Activated naive CD4-positive, alpha-beta T cell treated with anti-CD3 and anti-CD28 coated beads, Interleukin-2, amount 50 U/mL, for 24 hours (primary cell): ENCODE data around the gene NEK2.
"Not testable (repeated sequence)": the region's sequence is repeated elsewhere in the genome, so short reads cannot be mapped to it uniquely, and the experiment has no call there.

Source experiments
- H3K27ac Mint-ChIP-seq: one replicate; pipeline ENCODE4 v1.8.0; 2021; ENCODE audit warnings: mild to moderate bottlenecking, mixed read lengths
- H3K27me3 Mint-ChIP-seq: one replicate; pipeline ENCODE4 v1.8.0; 2021; ENCODE audit warnings: mixed read lengths
- H3K36me3 Mint-ChIP-seq: one replicate; pipeline ENCODE4 v1.8.0; 2021; ENCODE audit warnings: mixed read lengths
- H3K4me1 Mint-ChIP-seq: one replicate; pipeline ENCODE4 v1.8.0; 2021; ENCODE audit warnings: mixed read lengths
- H3K4me3 Mint-ChIP-seq: one replicate; pipeline ENCODE4 v1.8.0; 2021; ENCODE audit warnings: mild to moderate bottlenecking, mixed read lengths
- H3K9me3 Mint-ChIP-seq: one replicate; pipeline ENCODE4 v1.8.0; 2021; ENCODE audit warnings: mixed read lengths

NEK2 gene

GRCh38 chr1:211634461-211634860, 41.0 kb downstream of the NEK2 start:
- Mint-ChIP-seq H3K36me3 (no peaks in the 10 kb centered on the region), H3K27me3 (no peaks in the 10 kb centered on the region), H3K4me1 (no peaks in the 10 kb centered on the region), H3K27ac (no peak overlapping the region), H3K4me3 (no peak overlapping the region), H3K9me3 (no peaks in the 10 kb centered on the region)

GRCh38 chr1:211633524-211633846, 41.9 kb downstream of the NEK2 start:
- Mint-ChIP-seq H3K4me1 (no peaks in the 10 kb centered on the region), H3K9me3 (no peaks in the 10 kb centered on the region), H3K27ac (no peak overlapping the region), H3K4me3 (no peak overlapping the region), H3K27me3 (no peaks in the 10 kb centered on the region), H3K36me3 (no peaks in the 10 kb centered on the region)

GRCh38 chr1:211632808-211633523, 42.5 kb downstream of the NEK2 start:
- no peak overlapping the region for H3K27ac Mint-ChIP-seq
- no peaks in the 10 kb centered on the region for H3K36me3 Mint-ChIP-seq
- H3K4me3 Mint-ChIP-seq: no peak overlapping the region
- no peaks in the 10 kb centered on the region for H3K9me3 Mint-ChIP-seq
- H3K4me1 Mint-ChIP-seq: no peaks in the 10 kb centered on the region
- no peaks in the 10 kb centered on the region for H3K27me3 Mint-ChIP-seq

GRCh38 chr1:211632117-211632807, 43.2 kb downstream of the NEK2 start:
- H3K27me3 Mint-ChIP-seq: no peaks in the 10 kb centered on the region
- no peaks in the 10 kb centered on the region for H3K4me1 Mint-ChIP-seq
- no peaks in the 10 kb centered on the region for H3K9me3 Mint-ChIP-seq
- no peak overlapping the region for H3K4me3 Mint-ChIP-seq
- H3K36me3 Mint-ChIP-seq: no peaks in the 10 kb centered on the region
- H3K27ac Mint-ChIP-seq: no peak overlapping the region

- Mint-ChIP-seq H3K4me1 (no peaks in the 10 kb centered on the region), H3K36me3 (no peaks in the 10 kb centered on the region), H3K4me3 (no peak overlapping the region), H3K9me3 (no peaks in the 10 kb centered on the region), H3K27ac (no peak overlapping the region), H3K27me3 (no peaks in the 10 kb centered on the region)
These were observed 44.3 kb downstream of the NEK2 start for GRCh38 chr1:211631168-211631567.

- H3K4me3 Mint-ChIP-seq: no peak overlapping the region
- H3K4me1 Mint-ChIP-seq: no peaks in the 10 kb centered on the region
- no peaks in the 10 kb centered on the region for H3K36me3 Mint-ChIP-seq
- H3K9me3 Mint-ChIP-seq: no peaks in the 10 kb centered on the region
- H3K27ac Mint-ChIP-seq: no peak overlapping the region
- H3K27me3 Mint-ChIP-seq: no peaks in the 10 kb centered on the region
These were observed 45.0 kb downstream of the NEK2 start for GRCh38 chr1:211630236-211631081.

GRCh38 chr1:211628417-211628816, 47.0 kb downstream of the NEK2 start:
- no peaks in the 10 kb centered on the region for H3K9me3 Mint-ChIP-seq
- no peak overlapping the region for H3K27ac Mint-ChIP-seq
- no peaks in the 10 kb centered on the region for H3K36me3 Mint-ChIP-seq
- H3K4me3 Mint-ChIP-seq: no peak overlapping the region
- no peaks in the 10 kb centered on the region for H3K27me3 Mint-ChIP-seq
- peaks cover 5% of the 10 kb centered on the region for H3K4me1 Mint-ChIP-seq

- Mint-ChIP-seq H3K9me3 (no peaks in the 10 kb centered on the region), H3K4me1 (peaks cover 6% of the 10 kb centered on the region), H3K27ac (no peak overlapping the region), H3K36me3 (no peaks in the 10 kb centered on the region), H3K4me3 (no peak overlapping the region), H3K27me3 (no peaks in the 10 kb centered on the region)
These were observed 48.2 kb downstream of the NEK2 start for GRCh38 chr1:211627259-211627658.

GRCh38 chr1:211625866-211626265, 49.6 kb downstream of the NEK2 start:
- H3K9me3 Mint-ChIP-seq, H3K4me1 Mint-ChIP-seq, H3K27ac Mint-ChIP-seq, H3K4me3 Mint-ChIP-seq, H3K27me3 Mint-ChIP-seq, H3K36me3 Mint-ChIP-seq: not testable (repeated sequence)

GRCh38 chr1:211625040-211625439, 50.4 kb downstream of the NEK2 start:
- Mint-ChIP-seq H3K36me3 (no peaks in the 10 kb centered on the region), H3K4me1 (peaks cover 6% of the 10 kb centered on the region), H3K27me3 (no peaks in the 10 kb centered on the region), H3K4me3 (no peak overlapping the region), H3K9me3 (no peaks in the 10 kb centered on the region), H3K27ac (no peak overlapping the region)

- peaks cover 6% of the 10 kb centered on the region for H3K4me1 Mint-ChIP-seq
- peak overlapping the region; percentile 11 for H3K27ac Mint-ChIP-seq
- H3K9me3 Mint-ChIP-seq: no peaks in the 10 kb centered on the region
- H3K4me3 Mint-ChIP-seq: no peak overlapping the region
- no peaks in the 10 kb centered on the region for H3K36me3 Mint-ChIP-seq
- H3K27me3 Mint-ChIP-seq: no peaks in the 10 kb centered on the region
These were observed 51.9 kb downstream of the NEK2 start for GRCh38 chr1:211623515-211623914.

- Mint-ChIP-seq H3K4me3 (no peak overlapping the region), H3K27me3 (no peaks in the 10 kb centered on the region), H3K36me3 (no peaks in the 10 kb centered on the region), H3K9me3 (no peaks in the 10 kb centered on the region), H3K4me1 (peaks cover 6% of the 10 kb centered on the region), H3K27ac (no peak overlapping the region)
These were observed 53.8 kb downstream of the NEK2 start for GRCh38 chr1:211621447-211622198.

GRCh38 chr1:211620097-211620496, 55.3 kb downstream of the NEK2 start:
- Mint-ChIP-seq H3K4me3 (no peak overlapping the region), H3K27ac (no peak overlapping the region), H3K27me3 (no peaks in the 10 kb centered on the region), H3K9me3 (no peaks in the 10 kb centered on the region), H3K4me1 (peaks cover 6% of the 10 kb centered on the region), H3K36me3 (no peaks in the 10 kb centered on the region)

- no peaks in the 10 kb centered on the region for H3K27me3 Mint-ChIP-seq
- no peak overlapping the region for H3K27ac Mint-ChIP-seq
- no peak overlapping the region for H3K4me3 Mint-ChIP-seq
- no peaks in the 10 kb centered on the region for H3K36me3 Mint-ChIP-seq
- no peaks in the 10 kb centered on the region for H3K9me3 Mint-ChIP-seq
- H3K4me1 Mint-ChIP-seq: peaks cover 6% of the 10 kb centered on the region
These were observed 56.1 kb downstream of the NEK2 start for GRCh38 chr1:211619033-211619996.

- H3K27ac Mint-ChIP-seq: no peak overlapping the region
These were observed 58.5 kb downstream of the NEK2 start for GRCh38 chr1:211616965-211617297.

More at GRCh38 chr1:211616965-211617297, 58.5 kb downstream of the NEK2 start:
- H3K4me1 Mint-ChIP-seq: no peaks in the 10 kb centered on the region
- no peaks in the 10 kb centered on the region for H3K27me3 Mint-ChIP-seq
- H3K9me3 Mint-ChIP-seq: no peaks in the 10 kb centered on the region
- H3K36me3 Mint-ChIP-seq: no peaks in the 10 kb centered on the region
- H3K4me3 Mint-ChIP-seq: no peak overlapping the region
